ENCODE measurements around the gene HSD17B4.
"Not testable (repeated sequence)": the region's sequence is repeated elsewhere in the genome, so short reads cannot be mapped to it uniquely, and the experiment has no call there.

DNA sequence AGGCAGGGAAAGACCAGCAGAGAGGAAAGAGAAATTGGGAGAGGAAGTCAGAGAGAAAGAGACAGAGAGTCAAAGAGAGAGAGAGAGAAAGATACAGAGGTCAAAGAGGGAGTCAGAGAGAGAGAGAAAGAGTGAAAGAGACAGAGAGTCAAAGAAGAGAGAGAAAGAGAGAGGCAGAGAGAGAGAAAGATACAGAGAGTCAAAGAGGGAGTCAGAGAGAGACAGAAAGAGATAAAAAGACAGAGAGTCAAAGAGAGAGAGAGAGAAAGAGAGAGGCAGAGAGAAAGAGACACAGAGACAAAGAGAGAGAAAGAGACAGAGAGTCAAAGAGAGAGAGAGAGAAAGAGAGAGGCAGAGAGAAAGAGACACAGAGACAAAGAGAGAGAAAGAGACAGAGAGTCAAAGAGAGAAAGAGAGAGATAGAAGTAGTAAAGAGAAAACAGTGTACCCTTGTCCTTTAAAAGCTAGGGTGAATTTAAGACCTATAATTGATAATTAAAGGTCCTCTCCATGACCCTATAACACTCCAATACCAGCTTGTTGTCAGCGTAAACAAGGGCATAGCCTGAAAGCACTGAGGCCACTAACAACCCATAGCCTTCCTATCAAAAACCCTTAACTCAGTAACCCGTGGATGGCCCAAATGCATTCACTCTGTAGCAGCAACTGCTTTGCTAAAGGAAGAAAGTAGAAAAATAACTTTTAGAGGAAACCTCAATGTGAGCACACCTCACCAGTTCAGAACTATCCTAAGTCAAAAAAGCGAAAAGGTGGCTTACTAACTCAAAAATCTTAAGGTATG, 14.3 kb upstream of the HSD17B4 start:
- TF ChIP-seq POLR2A (IDR thresholded peaks at IDR 0.05), result not testable (repeated sequence)
- TF ChIP-seq, protein P1, sequence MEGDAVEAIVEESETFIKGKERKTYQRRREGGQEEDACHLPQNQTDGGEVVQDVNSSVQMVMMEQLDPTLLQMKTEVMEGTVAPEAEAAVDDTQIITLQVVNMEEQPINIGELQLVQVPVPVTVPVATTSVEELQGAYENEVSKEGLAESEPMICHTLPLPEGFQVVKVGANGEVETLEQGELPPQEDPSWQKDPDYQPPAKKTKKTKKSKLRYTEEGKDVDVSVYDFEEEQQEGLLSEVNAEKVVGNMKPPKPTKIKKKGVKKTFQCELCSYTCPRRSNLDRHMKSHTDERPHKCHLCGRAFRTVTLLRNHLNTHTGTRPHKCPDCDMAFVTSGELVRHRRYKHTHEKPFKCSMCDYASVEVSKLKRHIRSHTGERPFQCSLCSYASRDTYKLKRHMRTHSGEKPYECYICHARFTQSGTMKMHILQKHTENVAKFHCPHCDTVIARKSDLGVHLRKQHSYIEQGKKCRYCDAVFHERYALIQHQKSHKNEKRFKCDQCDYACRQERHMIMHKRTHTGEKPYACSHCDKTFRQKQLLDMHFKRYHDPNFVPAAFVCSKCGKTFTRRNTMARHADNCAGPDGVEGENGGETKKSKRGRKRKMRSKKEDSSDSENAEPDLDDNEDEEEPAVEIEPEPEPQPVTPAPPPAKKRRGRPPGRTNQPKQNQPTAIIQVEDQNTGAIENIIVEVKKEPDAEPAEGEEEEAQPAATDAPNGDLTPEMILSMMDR (IDR thresholded peaks at IDR 0.05), result not testable (repeated sequence)

All from heart left ventricle (tissue), 13 donors.